Parietal lobe (tissue), 1 donor: ENCODE measurements around the gene MLXIP. TPM values are rescaled to one million over a fixed set of nuclear protein-coding genes. Genes with fewer than 3 reads are reported as not detected.

ENCODE experiments used
- total RNA-seq: library from RNA; depleted of rRNA; stranded (reverse); fragments of >200 nt; gene quantifications from one replicate; pipeline ENCODE4 v1.2.3, GENCODE V29; 2014

MLXIP gene
- 26.3 TPM for total RNA-seq

GRCh38 chr12:122078141-122079032, at the start of gene MLXIP:
TSS of gene MLXIP (plus strand) at chr12:122078756. CDS start at chr12:122078854, 98 bp downstream.

GRCh38 chr12:122174155-122174845, 95.7 kb downstream of the MLXIP start, which contains the start of gene IL31:
TSS of gene IL31 (minus strand) at chr12:122174221. CDS start at chr12:122174172, 49 bp downstream.

GRCh38 chr12:122182887-122183587, 104.5 kb downstream of the MLXIP start, which contains the start of gene LRRC43:
TSS of gene LRRC43 (plus strand) at chr12:122183123. CDS start at chr12:122183145, 22 bp downstream.

Other genes with a start within 250 kb of the MLXIP start
- gene HPD, start 219.9 kb upstream of the MLXIP start, total RNA-seq, result not detected
- 20.7 TPM for gene PSMD9, start 190.0 kb upstream of the MLXIP start, total RNA-seq
- gene CFAP251, start 160.2 kb upstream of the MLXIP start, total RNA-seq, result 13.1 TPM
- 82.6 TPM for gene BCL7A, start 56.9 kb upstream of the MLXIP start, total RNA-seq
- not detected for gene IL31, start 95.5 kb downstream of the MLXIP start, total RNA-seq
- not detected for gene LRRC43, start 104.4 kb downstream of the MLXIP start, total RNA-seq
- gene B3GNT4, start 125.0 kb downstream of the MLXIP start, total RNA-seq, result 18.2 TPM
- gene DIABLO, start 147.3 kb downstream of the MLXIP start, total RNA-seq, result 52.0 TPM
- gene VPS33A, start 187.7 kb downstream of the MLXIP start, total RNA-seq, result 22.5 TPM